Measurements from ENCODE around the gene EFCAB6.

The EFCAB6 gene

DNA sequence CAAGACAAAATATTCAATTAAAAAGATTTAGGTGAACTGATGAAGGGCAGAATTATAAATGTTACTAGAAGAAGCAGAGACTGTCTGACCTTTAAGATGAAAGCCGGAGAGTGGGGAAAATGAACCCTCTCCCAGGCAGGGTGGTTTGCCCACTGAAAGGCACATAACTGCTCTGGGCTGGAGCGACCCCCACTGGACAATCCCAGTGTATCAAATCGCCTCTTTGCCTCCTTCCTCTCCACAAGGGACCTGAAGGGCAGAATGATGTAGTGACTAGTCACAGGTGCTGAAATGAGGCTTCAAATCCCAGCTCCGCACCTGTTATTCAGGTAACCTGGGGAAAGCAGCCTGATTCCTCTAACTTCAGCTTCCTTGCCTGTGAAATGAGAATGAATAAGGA is 69.0 kb downstream of the EFCAB6 start:
- FAIRE-seq: no peak

GRCh38 chr22:43742154-43742950 is 69.8 kb downstream of the EFCAB6 start:
- FAIRE-seq: no peak

GRCh38 chr22:43740587-43741270 is 71.4 kb downstream of the EFCAB6 start:
- no peak for FAIRE-seq

GRCh38 chr22:43739851-43740379 is 72.2 kb downstream of the EFCAB6 start:
- FAIRE-seq: no peak

- no peak for FAIRE-seq
Measured at GRCh38 chr22:43737150-43737828, 74.8 kb downstream of the EFCAB6 start.

DNA sequence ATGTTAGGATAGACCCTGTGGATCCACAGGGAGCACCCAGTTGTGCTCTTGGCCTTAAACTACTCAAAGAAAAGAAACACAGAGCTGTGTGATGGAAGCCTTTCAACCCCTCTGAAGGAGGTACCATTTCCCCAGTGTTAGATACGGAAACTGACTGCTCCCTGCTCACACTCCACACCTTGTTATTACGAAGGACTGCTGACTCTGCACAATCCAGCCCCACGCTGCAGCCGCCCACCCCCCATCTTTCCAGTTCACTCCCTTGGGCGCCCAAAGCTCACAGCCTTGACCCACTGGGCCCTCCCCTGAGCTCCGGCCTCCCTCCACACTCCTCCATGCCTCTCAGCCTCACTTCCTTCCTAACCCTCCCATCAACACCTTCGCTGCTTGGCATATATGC is 75.5 kb downstream of the EFCAB6 start:
- no peak for FAIRE-seq

DNA sequence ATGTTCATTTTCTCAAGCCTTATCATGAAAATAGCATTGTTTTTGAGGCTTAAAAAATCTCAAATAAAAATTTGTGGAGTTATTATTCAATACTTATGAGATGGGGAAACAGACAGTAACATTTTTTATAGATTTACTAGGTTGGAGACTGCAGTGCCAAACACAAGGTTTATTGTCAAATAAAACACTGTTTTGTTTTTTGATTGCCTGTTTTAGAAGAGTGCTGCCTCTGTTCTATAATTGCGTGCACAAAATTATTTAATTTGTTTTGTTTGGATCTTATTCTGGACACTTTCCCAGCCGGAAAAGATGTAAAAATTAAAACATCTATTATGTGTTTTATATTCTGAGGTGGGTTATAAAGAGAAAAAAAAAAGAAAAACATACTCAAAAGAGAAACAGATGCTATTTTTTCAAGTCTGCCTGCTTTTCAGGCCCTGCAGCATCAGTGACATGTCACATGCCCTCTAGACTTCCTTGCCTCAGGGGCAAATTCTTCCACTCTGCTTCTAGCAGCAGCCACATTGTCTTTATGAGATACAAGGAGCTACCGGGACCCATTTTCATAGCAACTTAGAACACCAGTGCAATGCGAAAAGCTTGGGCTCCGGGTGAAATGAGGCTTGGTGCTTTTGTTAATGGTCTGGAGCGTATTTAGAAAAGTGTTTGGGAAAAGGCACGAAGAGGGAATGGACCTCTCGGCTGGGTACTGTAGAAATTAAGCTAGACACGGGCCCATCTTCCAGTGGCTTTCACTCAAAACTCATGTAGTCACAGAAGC is 77.5 kb downstream of the EFCAB6 start:
- FAIRE-seq: no peak

- FAIRE-seq: no peak
Measured at GRCh38 chr22:43733138-43733537, 79.0 kb downstream of the EFCAB6 start.

DNA sequence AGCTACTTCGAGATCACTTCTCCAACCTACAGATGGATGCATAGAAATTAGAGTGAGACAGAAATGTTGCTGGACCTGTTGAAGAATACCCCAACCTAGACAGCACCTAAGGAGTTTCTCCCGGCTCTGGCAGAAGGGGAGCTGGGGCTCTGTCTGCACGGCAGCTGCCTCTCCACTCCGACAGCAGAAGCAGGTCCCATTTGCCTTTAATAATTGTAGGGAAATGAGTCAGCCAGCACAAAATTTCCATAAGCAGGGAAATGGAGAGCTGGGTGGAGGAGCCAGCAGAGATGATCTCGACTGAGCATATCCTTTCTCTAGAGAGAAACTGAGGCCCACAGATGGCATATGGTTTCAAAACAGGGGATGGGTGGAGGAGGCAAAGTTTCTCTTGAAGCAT is 80.1 kb downstream of the EFCAB6 start:
- no peak for FAIRE-seq

GRCh38 chr22:43726964-43727543 is 85.1 kb downstream of the EFCAB6 start:
- no peak for FAIRE-seq

GRCh38 chr22:43726322-43726721 is 85.8 kb downstream of the EFCAB6 start:
- FAIRE-seq: no peak

- FAIRE-seq: no peak
Measured at GRCh38 chr22:43723816-43724215, 88.3 kb downstream of the EFCAB6 start.

- FAIRE-seq: no peak
Measured at GRCh38 chr22:43722444-43722843, 89.7 kb downstream of the EFCAB6 start.

DNA sequence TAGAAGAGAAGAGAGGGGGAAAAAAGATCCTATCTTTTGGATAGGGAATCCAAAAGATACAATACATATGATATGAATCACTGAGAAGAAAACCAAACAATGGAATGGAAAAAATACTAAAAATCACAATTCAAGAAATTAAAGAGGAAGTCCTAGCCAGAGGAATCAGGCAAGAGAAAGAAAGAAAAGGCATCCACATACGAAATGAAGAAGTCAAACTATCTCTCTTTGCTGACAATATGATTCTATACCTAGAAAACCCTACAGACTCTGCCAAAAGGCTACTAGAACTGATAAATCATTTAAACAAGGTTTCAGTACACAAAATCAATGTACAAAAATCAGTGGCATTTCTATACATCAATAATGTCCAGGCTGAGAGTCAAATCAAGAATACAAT is 91.4 kb downstream of the EFCAB6 start:
- no peak for FAIRE-seq

DNA sequence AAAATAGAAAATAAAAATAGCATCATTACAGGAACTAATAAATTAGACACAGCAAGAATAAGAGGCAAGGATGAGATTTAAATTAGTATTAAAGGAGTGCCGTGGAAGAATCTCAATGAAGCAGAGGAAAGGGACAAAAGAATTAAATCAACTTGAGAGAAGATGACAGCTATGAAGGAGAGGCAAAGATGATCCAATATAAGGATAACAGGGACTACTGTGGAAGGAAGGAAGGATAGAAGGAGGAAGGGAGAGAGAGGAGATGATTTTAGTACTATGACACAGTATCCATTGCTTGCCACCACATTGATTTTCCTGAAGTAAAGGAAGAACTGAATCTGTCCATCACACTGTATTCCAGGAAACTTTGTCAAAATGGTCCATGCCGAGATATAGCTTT is 98.0 kb downstream of the EFCAB6 start:
- no peak for FAIRE-seq

GRCh38 chr22:43711681-43712080 is 100.4 kb downstream of the EFCAB6 start:
- FAIRE-seq: no peak

DNA sequence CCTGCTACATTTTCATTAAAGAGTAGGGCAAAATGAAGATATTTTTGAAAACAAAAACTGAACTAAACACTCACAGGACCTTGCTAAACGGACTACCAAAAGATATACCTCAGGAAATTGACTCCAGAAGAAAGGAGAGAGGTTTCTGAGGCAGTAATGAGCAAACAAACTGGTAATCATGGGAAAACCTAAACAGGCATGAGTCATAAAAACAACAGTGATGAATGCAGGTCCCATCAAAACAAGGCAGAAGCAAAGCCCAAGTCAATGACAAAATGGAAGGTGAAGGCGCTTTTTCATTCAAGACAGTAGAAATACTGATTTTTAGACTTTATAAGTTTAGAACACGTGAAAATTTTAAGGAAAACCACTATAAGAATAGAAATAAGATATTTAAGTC is 104.5 kb downstream of the EFCAB6 start:
- no peak for FAIRE-seq

DNA sequence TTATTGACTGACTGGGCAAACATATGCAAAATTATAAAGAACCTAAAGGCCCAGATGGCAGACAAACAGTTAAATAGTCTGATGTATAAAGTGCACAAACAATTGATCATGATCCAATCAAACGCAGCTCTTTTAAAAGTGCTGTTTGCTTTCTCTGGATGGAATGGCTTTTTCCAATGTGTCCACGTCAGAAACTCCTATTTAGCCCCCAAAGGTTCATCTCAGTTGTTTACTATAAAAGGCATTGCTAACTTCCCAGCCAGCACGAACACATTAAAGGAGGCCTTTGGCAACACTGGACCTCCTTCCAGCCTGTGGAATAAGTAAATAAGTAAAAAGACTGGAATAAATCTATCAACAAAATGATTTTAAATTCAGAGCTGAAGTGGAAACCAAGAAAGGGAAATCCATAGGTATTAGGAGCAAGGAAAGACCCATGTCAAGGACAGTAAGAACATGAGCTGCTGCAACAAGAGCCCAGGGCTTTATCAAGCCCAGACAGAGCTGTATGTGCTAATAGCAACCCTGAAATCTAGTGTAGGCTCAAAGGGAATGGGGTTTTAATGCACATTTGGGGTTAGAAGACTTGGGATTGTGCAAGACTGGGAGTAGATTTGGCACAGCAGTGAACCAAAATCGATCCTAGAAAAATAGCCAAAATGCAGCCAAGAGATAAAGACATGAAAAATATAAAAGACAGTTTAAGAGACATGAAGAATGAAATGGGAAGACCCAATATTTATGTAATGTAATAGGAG is 105.4 kb downstream of the EFCAB6 start:
- no peak for FAIRE-seq

GRCh38 chr22:43706151-43706550 is 106.0 kb downstream of the EFCAB6 start:
- FAIRE-seq: no peak

GRCh38 chr22:43704051-43704450 is 108.1 kb downstream of the EFCAB6 start:
- FAIRE-seq: no peak

DNA sequence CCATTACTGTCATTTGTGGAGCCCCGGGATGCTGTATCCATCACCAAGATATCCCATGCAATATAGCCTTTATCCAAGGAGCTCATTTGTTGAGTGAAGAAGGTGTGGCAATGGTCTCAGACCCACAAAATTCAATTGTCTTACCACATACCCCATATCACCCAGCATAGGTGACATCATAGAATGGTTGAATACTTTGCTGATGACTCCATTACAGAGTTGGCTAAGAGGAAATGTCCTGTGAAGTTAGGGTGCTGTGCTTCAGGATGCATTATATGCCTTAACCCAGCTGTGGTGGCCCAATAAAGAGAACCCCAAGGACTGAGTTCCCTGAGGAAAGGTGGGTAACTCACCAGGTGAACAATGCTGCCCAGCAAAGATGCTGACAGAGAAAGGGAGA is 113.7 kb downstream of the EFCAB6 start:
- no peak for FAIRE-seq

DNA sequence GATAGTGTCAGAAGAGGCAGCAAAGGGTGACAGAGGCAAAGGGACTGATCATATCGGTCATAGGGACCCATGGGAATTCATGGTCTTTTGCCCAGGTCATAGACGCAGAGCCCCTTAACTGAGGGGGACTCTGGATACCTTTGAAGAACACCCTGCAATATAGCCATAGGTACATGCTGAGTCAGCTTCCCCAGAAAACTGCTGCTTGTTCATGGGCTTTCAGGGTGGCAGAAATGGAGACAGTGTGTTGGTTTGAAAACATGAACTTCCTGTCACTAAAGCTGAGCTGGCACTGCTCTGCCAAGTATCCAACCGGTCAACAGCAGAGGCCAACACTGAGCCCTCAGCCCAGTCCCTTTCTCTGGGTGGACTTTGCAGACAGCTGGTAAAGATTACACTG is 114.2 kb downstream of the EFCAB6 start:
- no peak for FAIRE-seq
